Activated CD8-positive, alpha-beta memory T cell treated with anti-CD3 and anti-CD28 coated beads, Interleukin-2, amount 50 U/mL, for 1 hour (primary cell): ENCODE measurements around the gene DCLK2.

Source experiments
- DNase-seq: peaks from one replicate; pipeline ENCODE4 v3.0.0-alpha.2; 2020; ENCODE audit errors: extremely low read depth

DCLK2 gene

GRCh38 chr4:150078041-150078578 is at the start of gene DCLK2:
DCLK2 (plus strand) TSS chr4:150078445; CDS start chr4:150079028, 583 bp downstream.
- no peak for DNase-seq

GRCh38 chr4:150032541-150032940 is 45.7 kb upstream of the DCLK2 start:
- DNase-seq: no peak

GRCh38 chr4:150033081-150033480 is 45.2 kb upstream of the DCLK2 start:
- no peak for DNase-seq

GRCh38 chr4:150033901-150034300 is 44.3 kb upstream of the DCLK2 start:
- no peak for DNase-seq

GRCh38 chr4:150037251-150037856 is 40.9 kb upstream of the DCLK2 start:
- DNase-seq: no peak

- no peak for DNase-seq
Observed at GRCh38 chr4:150038335-150039076, 39.7 kb upstream of the DCLK2 start.

- no peak for DNase-seq
Observed at GRCh38 chr4:150039274-150040127, 38.7 kb upstream of the DCLK2 start.

- DNase-seq: no peak
Observed at GRCh38 chr4:150044517-150044916, 33.7 kb upstream of the DCLK2 start.

GRCh38 chr4:150045410-150045809 is 32.8 kb upstream of the DCLK2 start:
- DNase-seq: no peak

- no peak for DNase-seq
Observed at GRCh38 chr4:150046728-150047217, 31.5 kb upstream of the DCLK2 start.

- no peak for DNase-seq
Observed at GRCh38 chr4:150047546-150047945, 30.7 kb upstream of the DCLK2 start.

GRCh38 chr4:150049682-150050081 is 28.6 kb upstream of the DCLK2 start:
- no peak for DNase-seq

- no peak for DNase-seq
Observed at GRCh38 chr4:150050566-150050965, 27.7 kb upstream of the DCLK2 start.

GRCh38 chr4:150051111-150051510 is 27.1 kb upstream of the DCLK2 start:
- DNase-seq: no peak

- no peak for DNase-seq
Observed at GRCh38 chr4:150055467-150055866, 22.8 kb upstream of the DCLK2 start.

- DNase-seq: no peak
Observed at GRCh38 chr4:150056569-150056968, 21.7 kb upstream of the DCLK2 start.

GRCh38 chr4:150061086-150061776 is 17.0 kb upstream of the DCLK2 start:
- DNase-seq: no peak

- DNase-seq: no peak
Observed at GRCh38 chr4:150063128-150063527, 15.1 kb upstream of the DCLK2 start.

GRCh38 chr4:150065740-150066139 is 12.5 kb upstream of the DCLK2 start:
- DNase-seq: no peak

GRCh38 chr4:150067859-150068258 is 10.4 kb upstream of the DCLK2 start:
- DNase-seq: no peak

GRCh38 chr4:150068300-150068960 is 9.8 kb upstream of the DCLK2 start:
- no peak for DNase-seq
